ENCODE results near the gene ZNF57. TPM values are rescaled to one million over a fixed set of nuclear protein-coding genes. Genes with fewer than 3 reads are reported as not detected.

Gene ZNF57
- total and polyA plus RNA-seq, 2 of the 13 experiments (the other 11 are each of a cell fraction or from before 2014, with no cell fraction given) = 6.6 to 17.5 TPM

- Histone ChIP-seq H3K79me2 (ENCODE audit: insufficient read depth, low read length) (peaks cover 14% of the 10 kb centered on the region), H3K9me3 (ENCODE audit: low read length) (no peaks in the 10 kb centered on the region), H3K4me2 (ENCODE audit: low read depth, low read length) (no peak overlapping the region), H2AFZ (ENCODE audit: low read length) (no peak overlapping the region), H3K4me3 (replicated peaks in 1 of 3; ENCODE audit: insufficient read depth in 1 of 3, low read depth in 2 of 3, low read length in 3 of 3) (no peak overlapping the region), H3K27me3 (ENCODE audit: control insufficient read depth in 1 of 2, insufficient read depth in 2 of 2, low read length in 2 of 2) (no peaks in the 10 kb centered on the region), H3K27ac (ENCODE audit: extremely low read length, insufficient read depth, low read length) (no peak overlapping the region), H4K20me1 (ENCODE audit: insufficient read depth, low read length) (no peaks in the 10 kb centered on the region), H3K9ac (ENCODE audit: insufficient read depth, low read depth, low read length) (no peak overlapping the region), H3K36me3 (replicated peaks in 1 of 2; ENCODE audit: control insufficient read depth in 1 of 2, insufficient read depth in 2 of 2, low read length in 2 of 2) (no peaks in the 10 kb centered on the region), H3K4me1 (ENCODE audit: insufficient read depth, low read length) (peaks cover 27% of the 10 kb centered on the region)
- WGBS (ENCODE audit: low lambda C conversion rate) = 55% methylated on average over 10 of the region's 10 CpGs
- DNase-seq (ENCODE audit: low spot score) (no peak), FAIRE-seq (no peak), ATAC-seq (no peak)
- intact Hi-C loops (cut with micrococcal nuclease; ENCODE audit: unreplicated experiment) (no loop called here), in situ Hi-C loops (cut with HindIII; ENCODE audit: extremely low pct_ligation_motif_present, low pct_unique_long_range_greater_than_20kb) (no loop called here)
- ChIA-PET CTCF (ENCODE audit: low intra/inter-chr PET ratio, low total read pairs) (no interaction called here), POLR2A (interaction anchor here (0.7 kb wide), 1 partner anchor 28 kb away, joined by 4 read pairs; no protein-coding TSS in a partner anchor)
- TF ChIP-seq ATF7 (IDR thresholded peaks at IDR 0.05) (0 out of 2 replicates have a peak, but pooled peaks have one; percentile 27), ATF7 (CRISPR knock-in tag; IDR thresholded peaks at IDR 0.05) (no peak), RFXAP (CRISPR knock-in tag; IDR thresholded peaks at IDR 0.05; ENCODE audit: borderline replicate concordance) (no peak)
- BruUV-seq (replicated peaks) = no TSS peak
Observed at GRCh38 chr19:2863816-2864215, 36.9 kb upstream of the ZNF57 start.

GRCh38 chr19:2865334-2866100, 35.2 kb upstream of the ZNF57 start:
- H3K9me3 ChIP-seq (ENCODE audit: low read length) = no peaks in the 10 kb centered on the region
- CTCF ChIA-PET (ENCODE audit: low intra/inter-chr PET ratio, low total read pairs) = no interaction called here
- 1% methylated on average over 12 of the region's 12 CpGs for WGBS (ENCODE audit: low lambda C conversion rate)
- in situ Hi-C loops (cut with HindIII; ENCODE audit: extremely low pct_ligation_motif_present, low pct_unique_long_range_greater_than_20kb) = no loop called here
- peak overlapping the region; percentile 67 for H3K27ac ChIP-seq (ENCODE audit: extremely low read length, insufficient read depth, low read length)
- H3K27me3 ChIP-seq (ENCODE audit: control insufficient read depth in 1 of 2, insufficient read depth in 2 of 2, low read length in 2 of 2) = no peaks in the 10 kb centered on the region
- H4K20me1 ChIP-seq (ENCODE audit: insufficient read depth, low read length) = no peaks in the 10 kb centered on the region
- H3K79me2 ChIP-seq (ENCODE audit: insufficient read depth, low read length) = peaks cover 25% of the 10 kb centered on the region
- intact Hi-C loops (cut with micrococcal nuclease; ENCODE audit: unreplicated experiment) = loop anchor here (2.0 kb wide), 1 partner anchor 47 kb away; the partner anchor contains the start of gene ZNF554
- H2AFZ ChIP-seq (ENCODE audit: low read length) = peak overlapping the region; percentile 62
- ATAC-seq (no peak), FAIRE-seq (peak; percentile 4), DNase-seq (ENCODE audit: low spot score) (peak; percentile 49)
- H3K36me3 ChIP-seq (replicated peaks in 1 of 2; ENCODE audit: control insufficient read depth in 1 of 2, insufficient read depth in 2 of 2, low read length in 2 of 2) = no peaks in the 10 kb centered on the region
- H3K9ac ChIP-seq (ENCODE audit: insufficient read depth, low read depth, low read length) = peak overlapping the region; percentile 58
- H3K4me3 ChIP-seq (replicated peaks in 1 of 3; ENCODE audit: insufficient read depth in 1 of 3, low read depth in 2 of 3, low read length in 3 of 3) = peak overlapping the region; percentile 42 to 94 (median 68)
- peaks cover 41% of the 10 kb centered on the region for H3K4me1 ChIP-seq (ENCODE audit: insufficient read depth, low read length)
- H3K4me2 ChIP-seq (ENCODE audit: low read depth, low read length) = peak overlapping the region; percentile 93
- POLR2A ChIA-PET = interaction anchor here (0.9 to 3.1 kb wide), 9 partner anchors 22 to 217 kb away, joined by 3 to 49 read pairs (median 8); partner anchors contain the start of genes THOP1, ZNF554, ZNF555 and ZNF57
- BruUV-seq (replicated peaks) = no TSS peak
- TF ChIP-seq MLLT10 (CRISPR knock-in tag; IDR thresholded peaks at IDR 0.05) (no peak), PHB2 (IDR thresholded peaks at IDR 0.05; ENCODE audit: partially characterized antibody) (no peak), ZNF263 (CRISPR knock-in tag; IDR thresholded peaks at IDR 0.05) (no peak), ZNF317 (CRISPR knock-in tag; IDR thresholded peaks at IDR 0.05) (no peak), ARNT2 (CRISPR knock-in tag; IDR thresholded peaks at IDR 0.05; ENCODE audit: low read depth) (no peak), SIN3A (IDR thresholded peaks at IDR 0.05; ENCODE audit: borderline replicate concordance, low read depth, low read length) (0 out of 2 replicates have a peak, but pooled peaks have one; percentile 8), PHF21A (CRISPR knock-in tag; IDR thresholded peaks at IDR 0.05) (0 out of 2 replicates have a peak, but pooled peaks have one; percentile 33), SUZ12 (IDR thresholded peaks at IDR 0.05; ENCODE audit: low read depth, low read length) (no peak), ZNF292 (CRISPR knock-in tag; IDR thresholded peaks at IDR 0.05; ENCODE audit: borderline replicate concordance, low read depth) (0 out of 2 replicates have a peak, but pooled peaks have one; percentile 9), ZSCAN12 (CRISPR knock-in tag; IDR thresholded peaks at IDR 0.05) (no peak), KLF13 (CRISPR knock-in tag; IDR thresholded peaks at IDR 0.05) (no peak)
- TF ChIP-seq, protein P1, sequence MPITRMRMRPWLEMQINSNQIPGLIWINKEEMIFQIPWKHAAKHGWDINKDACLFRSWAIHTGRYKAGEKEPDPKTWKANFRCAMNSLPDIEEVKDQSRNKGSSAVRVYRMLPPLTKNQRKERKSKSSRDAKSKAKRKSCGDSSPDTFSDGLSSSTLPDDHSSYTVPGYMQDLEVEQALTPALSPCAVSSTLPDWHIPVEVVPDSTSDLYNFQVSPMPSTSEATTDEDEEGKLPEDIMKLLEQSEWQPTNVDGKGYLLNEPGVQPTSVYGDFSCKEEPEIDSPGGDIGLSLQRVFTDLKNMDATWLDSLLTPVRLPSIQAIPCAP (CRISPR knock-in tag; IDR thresholded peaks at IDR 0.05; ENCODE audit: low read depth) = no peak
